Pancreas (tissue), 10 donors: Measurements from ENCODE around the gene CAPZB. TPM values are rescaled to one million over a fixed set of nuclear protein-coding genes. Genes with fewer than 3 reads are reported as not detected.

ENCODE experiments used
- ATAC-seq, 4 donors: fragments of 200-7000 bp; cut with Tn5 transposase; one replicate each; pipeline versions ENCODE4 v1.8.0 to v1.9.1; 2020; ENCODE audit warnings: mild to moderate bottlenecking in 4 of 4, moderate library complexity in 4 of 4
- DNase-seq, 6 donors: peaks; one replicate each; pipeline ENCODE4 v3.0.0-alpha.2; 2020
- FAIRE-seq: peaks from 2 replicates; lab custom pipeline; 2012; peaks lifted over from hg19 to GRCh38; lab: Jason Lieb, UNC
- H3K27ac ChIP-seq, 4 donors: fragments of 200-600 bp; sonication (generic); 1 replicate in 3 of 4; 2 replicates in 1 of 4; pipeline versions ENCODE4 v1.5.0 to v1.8.0; 2020
- H3K27me3 ChIP-seq, 4 donors: fragments of 200-600 bp; one replicate each; pipeline ENCODE4 v1.8.0; 2021
- H3K36me3 ChIP-seq, 3 donors: fragments of 200-600 bp; sonication (generic) in 1 of 3; one replicate each; pipeline versions ENCODE4 v1.5.0 to v1.8.0; 2020 to 2021
- H3K4me1 ChIP-seq, 3 donors: fragments of 200-600 bp; one replicate each; pipeline ENCODE4 v1.8.0; 2021
- H3K4me3 ChIP-seq, 4 donors: fragments of 200-600 bp; sonication (generic) in 2 of 4; one replicate each; pipeline versions ENCODE4 v1.5.0 to v1.8.0; 2020 to 2021
- H3K9me3 ChIP-seq, 4 donors: fragments of 200-600 bp; one replicate each; pipeline ENCODE4 v1.8.0; 2021
- WGBS, 2 donors: extraction: QIAGEN DNeasy Blood & Tissue Kit; methylation state at CpG; one replicate each; pipeline ENCODE4 v1.1.7; 2013; 5-methylcytosine and 5-hydroxymethylcytosine counted together
- intact Hi-C, 3 donors: fragments of 100-400 bp; cut with DNase I; formaldehyde crosslinking; loops; one replicate each; pipeline versions ENCODE4 v1.11.1 to v1.14.2; 2022
- polyA plus RNA-seq, 2 donors: library from polyadenylated mRNA; stranded (reverse); fragments of 200-250 nt; gene quantifications; one replicate each; pipeline ENCODE4 v1.2.3, GENCODE V29; 2013
- total RNA-seq, 6 donors: library from RNA; stranded (reverse); fragmentation: NEBNext Ultra II Directional in 4 of 6; extraction: Animal tissue kit (Norgen Biotek cat#: 25700) in 4 of 6; gene quantifications; one replicate each; pipeline versions ENCODE4 v1.2.1 to v1.2.4, GENCODE V29; 2021 to 2023
- TF ChIP-seq, protein P1 (sequence below), 4 donors: fragments of 200-600 bp; sonication (generic) in 3 of 4; IDR thresholded peaks; one replicate each; pipeline versions ENCODE4 v1.5.0 to v1.8.0; 2021; ENCODE audit warnings: antibody characterized with exemption in 4 of 4
- donor health status: healthy with polysubstance abuse.
- donor health status: DM: no; HTN: no; CAD: no; lungs with moderate emphysema.
- donor health status: DM: no; HTN: no; CAD: no.
- donor health status: control.
- donor health status: control.
- donor health status: Bipolar disorder and iron deficiency.
- donor health status: DM: yes; HTN: yes; CAD: no.
- donor health status: DM: no; HTN: no; CAD: no.
- donor health status: DM: no; HTN: no; CAD: no.
- donor health status: DM: yes; HTN: yes; CAD: no.

The CAPZB gene
- total and polyA plus RNA-seq, 8 donors: 43.2 to 124 (median 74.9) TPM

GRCh38 chr1:19397217-19397945 is 88.0 kb downstream of the CAPZB start:
- Histone ChIP-seq H3K4me3 (no peak overlapping the region), H3K27ac (no peak overlapping the region), H3K27me3 (no peaks in the 10 kb centered on the region), H3K9me3 (no peaks in the 10 kb centered on the region), H3K36me3 (no peaks in the 10 kb centered on the region), H3K4me1 (no peaks in the 10 kb centered on the region)
- DNase-seq: no peak
- TF ChIP-seq, protein P1, sequence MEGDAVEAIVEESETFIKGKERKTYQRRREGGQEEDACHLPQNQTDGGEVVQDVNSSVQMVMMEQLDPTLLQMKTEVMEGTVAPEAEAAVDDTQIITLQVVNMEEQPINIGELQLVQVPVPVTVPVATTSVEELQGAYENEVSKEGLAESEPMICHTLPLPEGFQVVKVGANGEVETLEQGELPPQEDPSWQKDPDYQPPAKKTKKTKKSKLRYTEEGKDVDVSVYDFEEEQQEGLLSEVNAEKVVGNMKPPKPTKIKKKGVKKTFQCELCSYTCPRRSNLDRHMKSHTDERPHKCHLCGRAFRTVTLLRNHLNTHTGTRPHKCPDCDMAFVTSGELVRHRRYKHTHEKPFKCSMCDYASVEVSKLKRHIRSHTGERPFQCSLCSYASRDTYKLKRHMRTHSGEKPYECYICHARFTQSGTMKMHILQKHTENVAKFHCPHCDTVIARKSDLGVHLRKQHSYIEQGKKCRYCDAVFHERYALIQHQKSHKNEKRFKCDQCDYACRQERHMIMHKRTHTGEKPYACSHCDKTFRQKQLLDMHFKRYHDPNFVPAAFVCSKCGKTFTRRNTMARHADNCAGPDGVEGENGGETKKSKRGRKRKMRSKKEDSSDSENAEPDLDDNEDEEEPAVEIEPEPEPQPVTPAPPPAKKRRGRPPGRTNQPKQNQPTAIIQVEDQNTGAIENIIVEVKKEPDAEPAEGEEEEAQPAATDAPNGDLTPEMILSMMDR (IDR thresholded peaks at IDR 0.05): no peak
- FAIRE-seq: no peak
- WGBS, 2 donors: 92 to 93% methylated on average over 13 of the region's 13 CpGs
- no peak for ATAC-seq
- intact Hi-C loops: no loop called here

GRCh38 chr1:19396280-19396679 is 89.1 kb downstream of the CAPZB start:
- H3K27me3 ChIP-seq: no peaks in the 10 kb centered on the region
- intact Hi-C loops: no loop called here
- H3K36me3 ChIP-seq: no peaks in the 10 kb centered on the region
- H3K4me3 ChIP-seq: no peak overlapping the region
- no peaks in the 10 kb centered on the region for H3K9me3 ChIP-seq
- no peak for ATAC-seq
- TF ChIP-seq, protein P1 (IDR thresholded peaks at IDR 0.05): no peak
- no peak for DNase-seq
- no peaks in the 10 kb centered on the region for H3K4me1 ChIP-seq
- H3K27ac ChIP-seq: no peak overlapping the region
- FAIRE-seq: no peak
- WGBS, 2 donors: 93 to 95% methylated on average over 13 of the region's 13 CpGs

DNA sequence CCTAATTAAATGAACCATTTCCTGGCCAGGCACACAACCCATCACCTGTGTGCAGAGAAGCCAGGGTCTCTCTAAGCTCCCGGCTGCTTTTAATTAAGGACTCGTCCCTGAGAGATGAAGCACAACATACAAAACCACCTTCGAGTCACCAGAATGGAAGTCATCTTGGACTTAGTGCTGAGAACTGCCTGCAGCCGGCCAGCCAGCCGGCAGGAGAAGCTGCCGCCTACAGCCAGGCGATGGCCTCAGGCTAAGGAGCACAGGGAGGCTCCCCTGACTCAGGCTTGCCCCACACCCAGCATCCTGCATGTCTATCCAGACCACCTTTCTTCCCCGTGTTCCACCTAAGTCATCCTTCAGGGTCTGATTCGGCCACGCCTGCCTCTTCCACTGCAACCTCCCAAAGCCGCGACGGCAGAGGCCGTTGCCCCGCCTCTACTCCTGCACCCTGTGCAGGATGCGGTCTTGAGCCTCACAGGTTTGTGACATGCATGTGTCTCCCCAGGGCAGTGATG is 89.6 kb downstream of the CAPZB start:
- Histone ChIP-seq H3K27me3 (no peaks in the 10 kb centered on the region), H3K27ac (no peak overlapping the region), H3K4me1 (no peaks in the 10 kb centered on the region), H3K4me3 (no peak overlapping the region), H3K36me3 (no peaks in the 10 kb centered on the region), H3K9me3 (no peaks in the 10 kb centered on the region)
- ATAC-seq (no peak), DNase-seq (no peak), FAIRE-seq (no peak)
- TF ChIP-seq, protein P1 (IDR thresholded peaks at IDR 0.05): no peak
- intact Hi-C loops: no loop called here
- WGBS, 2 donors: 89 to 90% methylated on average over 16 of the region's 16 CpGs

DNA sequence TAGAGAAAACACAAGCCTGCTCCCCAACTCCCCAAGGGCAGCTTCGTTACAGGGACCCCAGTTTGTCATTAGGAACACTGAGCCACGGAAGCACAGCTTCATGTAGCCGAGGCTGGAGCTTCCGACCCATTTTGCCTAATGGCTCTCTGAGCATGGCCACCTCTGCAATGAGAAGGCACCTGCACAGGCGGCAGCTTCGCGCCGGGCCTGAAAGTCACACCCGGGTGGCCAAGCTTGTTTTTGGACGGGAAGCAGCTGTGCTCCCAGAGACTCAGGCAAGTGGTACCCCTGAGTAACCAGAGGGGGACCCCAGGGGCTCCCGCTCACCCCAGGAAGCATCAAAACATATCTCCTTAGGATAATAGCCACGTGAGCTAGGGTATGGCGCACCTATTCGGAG is 92.3 kb downstream of the CAPZB start:
- no peaks in the 10 kb centered on the region for H3K9me3 ChIP-seq
- H3K36me3 ChIP-seq: no peaks in the 10 kb centered on the region
- no peak for FAIRE-seq
- no peak overlapping the region for H3K27ac ChIP-seq
- TF ChIP-seq, protein P1 (IDR thresholded peaks at IDR 0.05): no peak
- no peaks in the 10 kb centered on the region for H3K4me1 ChIP-seq
- no peak overlapping the region for H3K4me3 ChIP-seq
- 82 to 96% methylated on average over 14 of the region's 14 CpGs for WGBS, 2 donors
- H3K27me3 ChIP-seq: no peaks in the 10 kb centered on the region
- DNase-seq: no peak
- intact Hi-C loops: loop anchor here in 1 of 3 donors (5.0 kb wide), 1 partner anchor 259 kb away; no protein-coding TSS in a partner anchor
- no peak for ATAC-seq

- no peak for ATAC-seq
- Histone ChIP-seq H3K27me3 (no peaks in the 10 kb centered on the region), H3K4me1 (no peaks in the 10 kb centered on the region), H3K4me3 (no peak overlapping the region), H3K9me3 (no peaks in the 10 kb centered on the region), H3K27ac (no peak overlapping the region), H3K36me3 (no peaks in the 10 kb centered on the region)
- intact Hi-C loops: loop anchor here in 1 of 3 donors (5.0 kb wide), 1 partner anchor 260 kb away; no protein-coding TSS in a partner anchor
- 80 to 92% methylated on average over 9 of the region's 9 CpGs for WGBS, 2 donors
- DNase-seq: no peak
- FAIRE-seq: no peak
- TF ChIP-seq, protein P1 (IDR thresholded peaks at IDR 0.05): no peak
Observed at GRCh38 chr1:19392221-19392620, 93.1 kb downstream of the CAPZB start.
